Loucy (cell line): Measurements from ENCODE around the gene AHNAK2.

Experiments used
- EZH2phosphoT487 ChIP-seq: fragments of 200-600 bp; IDR thresholded peaks from 2 replicates; pipeline ENCODE4 v1.6.1; 2018; ENCODE audit warnings: antibody characterized with exemption, mild to moderate bottlenecking, moderate library complexity, borderline replicate concordance
- TF ChIP-seq, protein P1 (sequence below): fragments of 200-600 bp; sonication (generic); conservative IDR thresholded peaks from 2 replicates; pipeline ENCODE4 v1.5.1; 2014; ENCODE audit warnings: mild to moderate bottlenecking, antibody characterized with exemption, low read length

- TF ChIP-seq, protein P1, sequence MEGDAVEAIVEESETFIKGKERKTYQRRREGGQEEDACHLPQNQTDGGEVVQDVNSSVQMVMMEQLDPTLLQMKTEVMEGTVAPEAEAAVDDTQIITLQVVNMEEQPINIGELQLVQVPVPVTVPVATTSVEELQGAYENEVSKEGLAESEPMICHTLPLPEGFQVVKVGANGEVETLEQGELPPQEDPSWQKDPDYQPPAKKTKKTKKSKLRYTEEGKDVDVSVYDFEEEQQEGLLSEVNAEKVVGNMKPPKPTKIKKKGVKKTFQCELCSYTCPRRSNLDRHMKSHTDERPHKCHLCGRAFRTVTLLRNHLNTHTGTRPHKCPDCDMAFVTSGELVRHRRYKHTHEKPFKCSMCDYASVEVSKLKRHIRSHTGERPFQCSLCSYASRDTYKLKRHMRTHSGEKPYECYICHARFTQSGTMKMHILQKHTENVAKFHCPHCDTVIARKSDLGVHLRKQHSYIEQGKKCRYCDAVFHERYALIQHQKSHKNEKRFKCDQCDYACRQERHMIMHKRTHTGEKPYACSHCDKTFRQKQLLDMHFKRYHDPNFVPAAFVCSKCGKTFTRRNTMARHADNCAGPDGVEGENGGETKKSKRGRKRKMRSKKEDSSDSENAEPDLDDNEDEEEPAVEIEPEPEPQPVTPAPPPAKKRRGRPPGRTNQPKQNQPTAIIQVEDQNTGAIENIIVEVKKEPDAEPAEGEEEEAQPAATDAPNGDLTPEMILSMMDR = peak; percentile 77
- TF ChIP-seq EZH2phosphoT487 = no peak
These were observed 1.8 kb downstream of the AHNAK2 start for GRCh38 chr14:104976198-104977007.
